ENCODE measurements around the gene CYP4F12. TPM values are rescaled to one million over a fixed set of nuclear protein-coding genes. Genes with fewer than 3 reads are reported as not detected.

The CYP4F12 gene
- total and polyA plus RNA-seq, 2 donors (not counting 3 experiments of a cell fraction or from before 2014, with no cell fraction given) = not detected

- H3K9ac ChIP-seq (replicated peaks; ENCODE audit: extremely low read depth, insufficient read depth, low read length) = no peak within 1 kb of the TSS
- H3K4me1 ChIP-seq (ENCODE audit: control insufficient read depth, extremely low read depth, insufficient read depth, low read length) = no peaks in the 10 kb centered on the region
- no peaks in the 10 kb centered on the region for H3K27me3 ChIP-seq (ENCODE audit: control insufficient read depth in 2 of 2, insufficient read depth in 2 of 2, low read length in 2 of 2)
- H3K4me2 ChIP-seq (ENCODE audit: insufficient read depth, low read length) = no peak within 1 kb of the TSS
- no peaks in the 10 kb centered on the region for H3K79me2 ChIP-seq (ENCODE audit: control insufficient read depth, insufficient read depth, low read length)
- ChIA-PET CTCF (no interaction called here), POLR2A (no interaction called here)
- no peak within 1 kb of the TSS for H3K27ac ChIP-seq (ENCODE audit: insufficient read depth, low read depth, low read length)
- no TSS peak for BruUV-seq (replicated peaks)
- H3K9me3 ChIP-seq (replicated peaks; ENCODE audit: control insufficient read depth, insufficient read depth, low read length) = peaks cover 3% of the 10 kb centered on the region
- H3K36me3 ChIP-seq (ENCODE audit: control insufficient read depth in 2 of 2, extremely low read depth in 1 of 2, insufficient read depth in 2 of 2, low read length in 2 of 2) = no peaks in the 10 kb centered on the region
- H3K4me3 ChIP-seq (replicated peaks in 1 of 3; ENCODE audit: insufficient read depth in 1 of 3, low read depth in 1 of 3, low read length in 3 of 3) = no peak within 1 kb of the TSS
- DNase-seq (ENCODE audit: low read depth, low spot score) = no peak
- H4K20me1 ChIP-seq (replicated peaks; ENCODE audit: control insufficient read depth, extremely low read depth, insufficient read depth, low read length) = no peaks in the 10 kb centered on the region
- no peak for FAIRE-seq
- no peaks in the 10 kb centered on the region for H3K9me1 ChIP-seq (replicated peaks; ENCODE audit: control insufficient read depth, extremely low read depth, insufficient read depth, low read length)
- TF ChIP-seq EZH2 (IDR thresholded peaks at IDR 0.05; ENCODE audit: borderline replicate concordance, low read depth, low read length, severe bottlenecking) (no peak), MAX (IDR thresholded peaks at IDR 0.05; ENCODE audit: insufficient read depth, insufficient read length) (no peak), POLR2A (IDR thresholded peaks at IDR 0.05; ENCODE audit: low read depth, low read length) (no peak), POLR2AphosphoS5 (IDR thresholded peaks at IDR 0.05; ENCODE audit: insufficient read depth, low read depth, low read length) (no peak), GATA2 (IDR thresholded peaks at IDR 0.05; ENCODE audit: insufficient read depth, insufficient read length, low read depth, low read length) (no peak), MYC (IDR thresholded peaks at IDR 0.05; ENCODE audit: low read depth, low read length) (no peak), JUN (IDR thresholded peaks at IDR 0.05; ENCODE audit: borderline replicate concordance, insufficient read depth, insufficient read length, low read depth) (no peak), CTCF (IDR thresholded peaks at IDR 0.05; ENCODE audit: extremely low read depth in 1 of 2, insufficient read depth in 1 of 2, low read depth in 1 of 2, low read length in 2 of 2) (no peak), FOS (IDR thresholded peaks at IDR 0.05; ENCODE audit: borderline replicate concordance, insufficient read depth, low read length) (no peak)
- H2AFZ ChIP-seq (ENCODE audit: low read depth, low read length) = no peak within 1 kb of the TSS
- intact Hi-C loops (cut with micrococcal nuclease) (no loop called here), dilution Hi-C loops (cut with MboI; ENCODE audit: extremely low pct_ligation_motif_present, low sequenced_read_pairs) (no loop called here)
Observed at GRCh38 chr19:15737722-15738121, 64.8 kb downstream of the CYP4F12 start, which contains the start of gene OR10H3. Gene OR10H3, plus strand, starts transcription at chr19:15737985. Its CDS starts 3,408 bp downstream, at chr19:15741393.
